NAMALWA (cell line): Measurements from ENCODE around the gene SPI1.
A peak's percentile ranks its signal among the peaks of the same experiment; 100 is the strongest.

ENCODE experiments used
- DNase-seq: peaks from one replicate; pipeline ENCODE4 v3.0.0-alpha.2; 2015; ENCODE audit warnings: low spot score

SPI1 gene

DNA sequence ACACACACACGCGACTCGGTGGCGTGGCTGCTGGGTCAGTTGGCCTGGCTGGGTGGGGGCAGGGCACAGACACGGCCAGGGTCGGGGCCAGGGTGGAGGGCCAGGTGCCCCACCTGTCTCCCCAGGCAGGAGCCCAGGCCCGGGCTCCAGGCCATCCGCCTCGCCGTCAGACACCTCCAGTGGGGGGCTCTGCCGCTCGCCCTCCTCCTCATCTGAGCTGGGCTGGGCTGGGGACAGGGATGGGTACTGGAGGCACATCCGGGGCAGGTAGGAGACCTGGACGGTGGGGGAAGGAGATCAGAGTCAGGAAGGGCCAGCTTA lies 19.7 kb downstream of the SPI1 start:
- no peak for DNase-seq

DNA sequence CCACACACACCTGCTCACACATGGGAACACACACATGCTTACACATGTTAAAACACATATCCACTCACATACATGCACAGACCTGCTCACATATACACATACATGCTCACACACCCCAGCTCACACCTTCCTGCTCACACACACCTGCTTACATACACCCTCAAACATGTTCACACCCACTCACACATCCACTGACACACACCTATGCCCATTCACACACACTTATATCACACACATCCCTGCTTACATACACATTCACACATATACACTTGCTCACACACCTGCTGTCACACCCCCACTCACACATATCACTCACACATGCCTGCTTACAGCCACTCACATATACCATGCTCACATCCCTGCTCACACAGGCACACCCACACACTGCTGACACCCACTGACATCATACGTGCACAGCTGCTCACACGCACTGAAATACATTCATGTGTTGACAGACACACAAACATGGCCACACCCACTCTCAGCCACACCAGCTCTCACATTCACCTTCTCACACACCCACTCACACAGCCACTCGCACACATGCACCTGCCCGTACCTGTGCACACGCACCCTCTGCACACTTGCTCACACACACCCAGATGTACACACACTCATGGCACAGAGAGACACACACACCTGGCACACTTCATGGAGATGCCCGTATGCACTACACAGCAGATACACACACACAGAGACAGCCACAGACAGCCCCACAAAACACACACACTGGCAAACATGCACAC lies 20.2 kb downstream of the SPI1 start:
- no peak for DNase-seq

DNA sequence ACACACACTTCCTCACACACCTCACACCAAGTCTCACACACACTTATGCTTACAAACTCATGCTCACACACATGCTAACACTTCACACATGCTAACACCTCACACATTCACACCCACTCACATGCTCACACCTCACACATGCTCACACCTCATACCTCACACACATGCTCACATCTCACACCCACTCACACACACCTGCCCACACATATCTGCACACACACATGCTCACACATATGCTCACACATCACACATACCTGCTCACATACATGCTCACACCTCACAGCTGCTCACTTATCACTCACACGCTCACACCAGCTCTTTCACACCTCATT lies 21.4 kb downstream of the SPI1 start:
- no peak for DNase-seq

DNA sequence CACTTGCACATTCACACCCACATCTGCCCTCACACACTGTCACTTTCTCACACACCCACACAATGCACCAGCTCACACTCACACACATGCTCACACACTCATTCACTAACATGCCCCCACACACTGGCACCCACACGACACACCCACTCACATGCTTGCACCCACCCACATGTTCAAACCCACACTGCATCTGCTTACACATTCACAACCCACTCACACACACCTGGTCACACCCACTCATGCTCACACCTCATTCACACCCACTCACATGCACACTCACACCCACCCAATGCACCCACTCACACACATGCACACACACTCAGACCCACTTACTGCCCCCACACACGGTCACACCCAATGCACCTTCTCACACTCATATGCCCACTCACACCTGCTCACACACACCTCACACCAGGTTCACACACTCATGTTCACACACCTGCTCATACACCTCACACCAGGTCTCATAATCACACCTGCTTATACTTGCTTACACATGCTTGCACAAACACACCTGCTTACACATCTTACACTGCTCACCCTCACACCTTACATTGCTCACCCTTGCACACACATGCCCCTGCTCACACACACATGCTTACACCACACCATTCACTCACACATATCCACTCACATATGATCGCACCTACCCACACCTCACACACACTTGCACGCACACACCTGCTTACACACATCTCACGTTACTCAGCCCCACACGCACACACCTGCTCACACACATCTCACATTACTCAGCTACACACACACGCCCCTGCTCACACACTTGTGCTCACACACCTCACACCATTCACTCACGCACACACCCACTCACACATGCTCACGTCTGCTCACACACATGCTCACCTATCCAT lies 22.0 kb downstream of the SPI1 start:
- DNase-seq = no peak

DNA sequence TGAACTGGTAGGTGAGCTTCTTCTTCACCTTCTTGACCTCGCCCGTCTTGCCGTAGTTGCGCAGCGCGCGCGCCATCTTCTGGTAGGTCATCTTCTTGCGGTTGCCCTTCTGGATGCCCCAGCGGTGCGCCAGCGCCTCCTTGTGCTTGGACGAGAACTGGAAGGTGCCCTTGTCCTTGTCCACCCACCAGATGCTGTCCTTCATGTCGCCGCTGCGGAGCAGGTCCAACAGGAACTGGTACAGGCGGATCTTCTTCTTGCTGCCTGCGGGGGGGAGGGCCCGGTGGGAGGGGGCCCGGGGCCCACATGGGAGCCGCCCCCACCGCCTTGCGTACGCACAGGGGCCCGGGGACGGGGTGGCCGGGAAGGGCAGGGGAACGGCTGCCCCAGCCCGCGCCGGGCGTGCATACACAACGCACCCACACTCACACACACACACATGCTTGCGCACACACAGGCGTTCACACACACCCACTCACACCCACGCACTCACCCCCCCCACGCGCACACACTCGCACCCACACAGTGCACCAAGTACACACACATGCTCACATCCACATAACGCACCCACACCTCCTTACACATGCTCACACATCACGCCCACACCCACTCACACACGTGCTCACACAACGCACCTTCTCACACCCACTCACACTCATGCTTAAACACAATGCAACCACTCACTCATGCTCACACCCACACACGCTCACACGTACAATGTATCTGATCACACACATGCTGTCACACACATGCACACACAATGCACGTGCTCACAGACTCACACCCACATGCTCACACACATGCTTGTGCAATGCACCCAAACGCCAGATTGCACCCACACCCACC lies 22.8 kb downstream of the SPI1 start:
- DNase-seq = peak; percentile 47

DNA sequence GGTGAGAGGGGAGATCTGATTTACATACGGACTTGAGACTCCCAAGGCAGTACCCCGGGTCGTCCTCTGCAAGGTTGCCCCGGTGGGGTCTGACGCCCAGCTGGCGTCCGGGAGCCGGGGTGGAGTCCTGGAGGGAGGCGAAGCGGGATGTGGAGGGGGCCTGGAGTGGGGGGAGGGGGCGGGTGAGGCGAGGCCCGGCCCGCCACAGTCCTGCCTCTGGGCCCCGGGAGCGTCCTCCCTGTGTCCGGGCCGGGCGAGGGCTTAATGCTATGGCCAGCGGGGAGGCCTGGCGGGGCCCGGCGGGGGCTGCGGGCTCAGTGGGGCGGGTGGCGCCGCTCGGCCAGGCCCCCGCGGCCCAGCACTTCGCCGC lies 23.4 kb downstream of the SPI1 start:
- DNase-seq = no peak

DNA sequence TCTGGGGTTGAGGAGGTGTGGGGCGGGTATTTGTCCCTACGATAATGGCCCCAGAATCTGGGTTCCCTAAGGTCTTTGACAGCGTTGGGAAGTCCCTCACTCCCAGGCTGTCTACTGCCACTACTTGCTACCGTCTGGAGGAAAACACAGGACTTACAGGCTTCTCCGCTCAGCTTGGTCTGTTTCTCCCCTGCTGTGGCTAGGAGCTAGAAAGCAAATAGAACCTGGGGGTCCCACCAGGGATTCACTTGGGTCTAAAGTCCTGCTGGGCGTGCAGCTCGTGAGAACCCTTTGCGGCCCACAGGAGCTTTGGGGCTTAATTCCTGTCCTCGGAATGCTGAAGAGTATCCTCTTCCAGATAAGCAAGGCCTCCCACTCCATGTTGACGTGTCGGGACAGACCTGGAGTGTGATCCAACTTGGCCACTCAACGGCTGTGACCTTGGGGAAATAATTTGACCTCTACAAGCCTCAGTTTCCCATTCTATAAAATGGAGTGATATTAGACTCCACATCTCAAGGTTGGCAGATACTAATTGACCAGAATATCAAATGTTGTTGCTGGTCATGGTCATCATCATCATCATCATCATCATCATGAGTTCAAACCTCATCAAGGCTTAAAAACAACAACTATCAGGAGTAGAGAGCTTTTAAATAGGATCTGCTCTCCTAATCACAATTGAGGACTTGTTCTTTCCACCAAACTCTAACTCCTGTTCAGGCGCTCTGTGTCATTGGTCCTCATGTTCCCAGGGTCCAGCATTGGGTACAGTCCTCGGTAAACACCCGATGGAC lies 24.2 kb downstream of the SPI1 start:
- no peak for DNase-seq

DNA sequence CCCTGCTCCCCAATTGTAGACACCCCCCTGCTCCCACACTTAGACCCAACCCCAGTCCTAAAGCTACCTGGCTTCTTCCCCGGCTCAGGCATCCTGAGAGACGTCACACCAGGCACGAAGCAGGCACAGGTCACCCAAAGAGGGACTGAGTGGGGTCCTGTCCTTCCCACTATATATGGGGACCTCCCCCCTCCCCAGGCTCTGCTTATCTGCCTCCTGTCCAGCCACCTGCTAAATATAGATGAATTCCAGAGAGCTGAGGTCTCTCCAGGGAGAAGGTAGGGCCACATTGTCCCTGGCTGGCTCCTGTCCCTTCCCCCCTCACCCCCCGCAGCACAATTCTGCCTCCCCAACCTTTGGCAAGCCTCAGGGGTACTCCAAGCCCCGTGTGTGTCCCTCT lies 25.8 kb downstream of the SPI1 start, which contains the start of gene MYBPC3:
Gene MYBPC3 (minus strand): TSS at position 147 of the 400 bp plus-strand sequence. CDS start 55 bp downstream, at position 92.
- no peak for DNase-seq

DNA sequence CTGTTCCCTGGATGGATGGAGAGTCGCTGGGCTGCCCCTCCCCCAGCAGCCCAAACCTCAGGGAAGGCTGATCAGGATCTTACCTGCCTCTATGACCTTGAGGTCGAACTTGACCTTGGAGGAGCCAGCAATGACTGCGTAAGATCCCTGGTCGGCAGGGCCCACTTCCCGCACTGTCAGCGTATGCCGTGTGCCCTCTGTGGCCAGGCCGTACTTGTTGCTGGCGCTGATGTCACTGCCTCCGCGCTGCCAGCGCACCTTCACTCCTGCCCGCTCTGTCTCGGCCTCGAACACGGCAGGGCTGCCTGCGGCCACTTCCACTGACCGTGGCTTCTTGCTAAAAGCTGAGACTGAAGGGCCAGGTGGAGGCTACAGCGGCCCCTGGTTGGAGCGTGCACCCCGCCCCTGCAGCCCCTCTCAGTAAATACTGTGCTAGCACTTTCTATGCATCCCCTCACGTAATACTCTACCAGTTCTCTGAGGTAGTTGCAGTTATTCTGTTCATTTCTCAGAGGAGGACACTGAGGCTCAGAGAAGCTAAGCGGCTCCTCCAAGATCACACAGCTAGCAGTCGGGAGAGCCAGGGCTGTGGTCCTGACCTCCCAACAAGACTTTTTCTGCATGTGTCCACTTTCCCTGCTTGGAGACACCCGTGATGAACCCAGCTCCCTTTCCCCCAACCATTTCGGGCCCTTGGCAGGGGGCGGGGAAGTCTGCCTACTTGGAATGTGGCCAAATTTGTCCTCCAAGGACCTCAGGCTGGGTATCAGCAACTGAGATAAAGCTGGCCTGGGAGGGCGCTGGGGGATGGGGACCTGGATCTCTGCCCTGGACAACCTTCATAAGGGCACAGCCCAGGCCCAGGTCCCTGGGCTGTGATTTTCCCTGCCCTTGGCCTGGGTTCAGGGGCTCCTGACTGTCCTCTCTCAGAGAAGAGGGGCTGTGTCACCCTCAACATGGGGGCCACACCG lies 26.9 kb downstream of the SPI1 start:
- no peak for DNase-seq

DNA sequence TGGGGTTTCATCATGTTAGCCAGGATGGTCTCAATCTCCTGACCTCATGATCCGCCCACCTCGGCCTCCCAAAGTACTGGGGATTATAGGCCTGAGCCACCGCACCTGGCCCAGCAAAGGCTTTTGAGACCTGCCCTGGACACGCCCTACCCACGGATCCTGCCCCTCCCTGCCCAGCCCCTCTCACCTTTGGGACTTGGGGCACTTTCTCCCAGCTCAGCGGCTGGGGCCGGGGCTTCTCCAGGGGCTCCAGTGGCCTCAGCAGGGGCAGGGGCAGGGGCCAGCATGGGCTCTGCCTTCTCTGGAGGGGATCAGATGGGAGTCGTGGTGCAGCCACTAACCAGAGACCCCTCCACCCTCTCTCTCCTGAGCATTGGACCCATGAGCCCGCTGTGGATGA lies 28.0 kb downstream of the SPI1 start:
- no peak for DNase-seq

DNA sequence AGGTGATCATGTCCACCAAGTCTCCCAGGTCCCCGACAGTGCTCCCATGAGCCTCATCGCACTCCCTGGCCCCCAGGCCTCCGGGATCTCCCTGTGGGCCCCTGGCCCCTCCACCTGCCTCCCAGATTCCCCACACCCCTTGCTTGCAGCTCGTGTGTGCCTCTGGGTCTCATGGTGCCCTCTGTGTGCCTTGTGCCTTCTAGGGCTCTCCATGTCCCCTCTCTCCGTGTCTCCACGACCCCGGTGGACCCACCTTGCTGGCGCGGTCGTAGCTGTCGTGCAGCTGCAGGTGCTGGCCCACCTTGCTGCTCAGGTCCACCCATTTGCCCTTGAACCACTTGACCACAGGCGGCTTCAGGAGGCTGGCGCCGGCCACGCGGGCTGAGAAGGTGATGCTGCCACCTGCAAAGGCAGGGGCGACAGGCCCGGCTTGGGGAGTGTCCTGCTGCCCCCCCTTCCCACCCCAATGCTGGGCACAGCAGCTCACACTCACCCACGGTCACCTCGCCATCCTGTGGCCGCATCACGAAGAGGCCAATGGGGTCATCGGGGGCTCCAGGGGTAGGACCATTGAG lies 28.7 kb downstream of the SPI1 start:
- DNase-seq = no peak

DNA sequence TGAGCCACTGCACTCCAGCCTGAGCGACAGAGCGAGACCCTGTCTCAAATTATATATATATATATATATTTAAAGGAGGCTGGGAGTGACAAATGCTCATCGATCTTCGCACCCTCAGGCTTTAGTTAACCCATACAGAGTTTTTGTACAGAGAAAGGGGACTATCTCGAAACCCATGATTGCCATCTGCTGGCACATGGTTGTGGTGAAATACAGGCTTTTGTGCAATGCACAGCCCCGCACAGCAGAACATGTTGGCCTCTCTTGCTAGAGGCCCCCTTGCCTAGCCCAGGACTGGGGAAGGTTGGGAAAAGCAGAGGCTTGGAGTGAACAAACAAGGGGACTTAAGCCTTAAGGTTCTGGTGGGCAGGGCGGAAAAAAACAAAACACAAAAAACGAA lies 29.5 kb downstream of the SPI1 start:
- peak; percentile 75 for DNase-seq

DNA sequence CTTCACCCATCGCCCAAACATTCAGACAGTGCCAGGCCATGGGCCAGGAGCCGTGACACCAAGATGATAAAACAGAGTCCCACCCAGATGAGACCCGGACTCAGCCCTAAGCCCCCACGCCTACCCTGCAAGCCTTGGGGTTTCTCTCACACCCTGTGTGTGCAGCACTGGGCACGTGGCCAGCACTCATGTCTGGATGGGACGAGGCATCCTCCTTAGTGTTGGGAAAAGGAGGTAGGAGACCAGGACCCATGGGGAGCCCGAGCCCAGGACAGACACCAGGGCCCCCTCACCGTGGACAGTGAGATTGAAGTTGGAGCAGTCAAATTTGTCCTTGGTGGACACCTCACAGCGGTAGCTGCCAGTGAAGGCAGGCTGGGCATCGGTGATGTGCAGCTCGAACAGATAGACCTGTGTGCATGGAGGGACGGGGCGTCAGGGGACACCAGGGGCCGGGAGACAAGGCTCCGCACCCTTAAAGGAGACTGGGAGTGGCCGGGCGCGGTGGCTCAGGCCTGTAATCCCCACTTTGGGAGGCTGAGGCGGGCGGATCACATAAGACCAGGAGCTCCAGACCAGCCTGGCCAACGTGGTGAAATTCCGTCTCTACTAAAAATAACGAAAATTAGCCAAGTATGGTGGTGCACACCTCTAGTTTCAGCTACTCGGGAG lies 30.1 kb downstream of the SPI1 start:
- no peak for DNase-seq

DNA sequence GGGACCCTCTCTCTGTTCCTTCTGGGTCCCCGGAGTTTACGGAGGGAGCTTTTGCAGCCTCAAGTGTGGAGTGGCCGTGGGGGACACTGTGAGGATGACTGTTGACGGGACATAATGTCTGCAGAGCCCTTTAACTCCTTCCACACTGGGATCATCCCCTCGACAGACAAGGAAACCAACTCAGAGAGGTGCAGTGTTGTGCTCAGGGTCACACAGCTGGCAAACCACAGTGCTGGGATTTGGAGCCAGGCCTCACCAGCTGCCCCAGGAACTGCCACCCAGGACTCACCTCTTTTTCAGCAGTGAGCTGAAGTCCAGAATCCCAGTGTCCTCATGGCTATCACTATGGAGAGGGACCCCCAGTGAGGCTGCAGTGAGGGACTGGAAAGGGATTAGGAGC lies 31.2 kb downstream of the SPI1 start:
- DNase-seq = no peak

DNA sequence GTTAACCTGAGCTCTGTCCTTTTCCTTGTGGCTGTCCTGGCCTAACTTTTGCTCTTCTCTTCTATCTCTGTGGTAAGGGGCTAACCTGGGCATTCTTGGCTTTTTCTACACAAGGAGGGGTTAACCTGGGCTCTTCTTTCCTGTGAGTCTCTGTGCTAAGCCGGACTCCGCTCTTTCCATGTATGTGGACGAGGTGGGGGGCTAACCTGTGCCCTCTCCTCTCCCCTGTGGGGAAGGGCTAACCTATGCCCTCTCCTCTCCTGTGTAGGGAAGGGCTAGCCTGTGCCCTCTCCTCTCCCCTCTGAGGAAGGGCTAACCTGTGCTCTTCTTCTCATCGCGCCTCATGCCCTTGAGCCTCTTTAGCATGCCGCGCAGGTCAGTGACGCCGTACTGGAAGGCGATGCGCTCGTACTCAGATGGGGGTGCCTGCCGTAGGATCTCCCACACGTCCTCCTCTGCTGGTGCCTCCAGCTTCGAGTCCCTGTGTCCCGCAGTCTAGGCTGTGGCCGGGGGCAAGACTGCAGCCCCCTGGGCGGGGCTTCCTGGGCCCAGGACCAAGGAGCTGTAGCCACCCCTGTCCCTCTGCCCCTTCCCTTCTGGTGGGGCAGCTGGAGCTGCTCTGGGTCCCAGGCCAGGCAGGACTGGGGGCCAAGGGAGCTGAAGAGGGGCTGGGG lies 32.3 kb downstream of the SPI1 start:
- no peak for DNase-seq

DNA sequence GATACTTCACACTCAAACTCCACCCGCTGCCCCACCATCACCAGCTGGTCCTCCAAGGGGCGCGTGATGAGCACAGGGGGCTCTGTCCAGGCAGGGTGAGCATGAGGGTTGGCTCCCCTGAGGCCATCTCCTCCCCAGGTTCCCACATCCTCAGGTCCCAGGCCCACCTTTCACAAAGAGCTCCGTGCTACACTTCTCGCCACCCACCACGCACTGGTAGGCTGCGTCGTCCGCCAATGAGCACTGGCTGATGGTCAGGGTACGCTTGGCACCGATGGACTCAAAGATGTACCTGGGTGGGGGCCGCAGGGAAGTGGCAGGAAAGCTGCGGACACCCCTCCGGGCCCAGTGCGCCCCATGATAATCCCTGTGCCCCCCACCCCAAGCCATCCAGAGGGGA lies 35.5 kb downstream of the SPI1 start:
- no peak for DNase-seq

DNA sequence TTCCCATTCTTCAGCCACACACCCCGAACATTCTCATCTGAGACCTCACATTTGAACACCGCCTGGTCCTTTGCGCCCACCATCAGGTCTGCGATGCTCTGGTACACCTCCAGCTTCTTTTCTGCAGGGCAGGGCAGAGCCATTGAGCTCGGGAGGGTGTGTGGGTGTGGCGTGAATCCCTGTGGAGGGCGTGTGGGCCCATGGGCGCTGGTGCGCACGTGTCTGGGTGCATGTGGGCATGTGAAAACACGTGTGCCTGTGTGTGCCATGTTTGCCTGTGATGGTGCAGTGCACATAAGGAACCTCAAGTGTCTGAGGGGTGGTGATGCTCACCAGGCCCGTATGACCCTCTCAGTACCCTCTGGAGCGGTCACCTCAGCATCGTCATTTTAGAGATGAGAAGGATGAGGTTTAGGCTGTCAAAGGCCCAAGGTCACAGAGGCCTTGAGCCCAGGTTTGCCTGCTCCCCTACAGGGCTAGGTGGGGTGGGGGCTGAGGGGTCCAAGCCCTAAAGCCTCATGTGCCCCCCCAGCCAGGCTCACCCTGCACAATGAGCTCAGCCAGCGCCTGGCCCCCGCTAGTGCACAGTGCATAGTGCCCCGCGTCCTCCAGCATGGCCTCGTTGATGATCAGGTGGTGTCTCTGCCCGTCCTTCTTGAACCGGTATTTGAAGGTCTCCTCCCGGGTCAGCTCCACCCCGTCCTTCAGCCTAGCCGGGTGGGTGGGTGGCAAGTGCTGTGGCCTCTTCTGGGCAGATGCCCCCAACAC lies 36.1 kb downstream of the SPI1 start:
- DNase-seq = no peak

DNA sequence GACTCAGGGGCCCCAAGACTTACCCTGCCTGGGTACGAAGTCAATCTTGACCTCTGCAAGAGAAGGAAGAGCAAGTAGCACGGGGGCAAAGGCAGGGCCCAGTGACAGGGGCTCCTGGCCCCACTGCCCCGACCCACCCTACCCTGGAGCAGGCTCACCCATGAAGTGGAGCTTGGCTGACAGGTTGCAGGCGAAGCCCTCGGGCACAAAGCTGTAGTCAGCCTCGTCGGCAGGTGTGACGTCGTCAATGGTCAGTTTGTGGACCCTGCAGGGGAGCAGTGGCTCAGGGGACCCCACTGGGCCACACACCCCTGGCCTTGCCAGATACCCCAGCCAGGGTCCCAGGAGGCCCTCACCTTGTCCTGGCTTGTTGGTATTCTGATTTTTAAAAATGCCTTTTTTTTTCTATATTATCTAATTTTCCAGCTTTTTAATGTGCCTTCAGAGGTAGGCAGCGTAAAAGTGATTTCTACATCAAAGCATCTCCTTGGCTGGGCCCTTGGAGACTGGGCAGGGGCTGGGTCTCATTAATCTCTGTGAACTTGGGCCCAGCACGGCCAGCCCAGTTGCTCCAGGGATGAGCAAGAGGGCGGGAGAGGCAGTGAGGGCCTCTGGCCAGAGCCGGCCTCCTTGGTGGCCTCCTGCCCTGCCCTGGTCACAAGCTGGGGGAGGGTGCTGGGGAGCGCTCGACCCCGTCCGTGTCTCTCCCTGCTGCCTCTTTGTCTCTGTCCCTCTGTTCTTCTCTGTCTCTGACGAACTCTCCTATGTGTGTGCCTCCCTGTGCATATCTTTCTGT lies 37.2 kb downstream of the SPI1 start:
- DNase-seq = no peak
